ENCODE data around the gene ATP1A3.
"Not testable (repeated sequence)": the region's sequence is repeated elsewhere in the genome, so short reads cannot be mapped to it uniquely, and the experiment has no call there.

Gene ATP1A3

GRCh38 chr19:41944336-41944735 is 49.7 kb downstream of the ATP1A3 start:
- no peak for DNase-seq

- DNase-seq = no peak
These were observed 52.4 kb downstream of the ATP1A3 start for GRCh38 chr19:41941410-41942202.

- no peak for DNase-seq
These were observed 53.2 kb downstream of the ATP1A3 start for GRCh38 chr19:41940731-41941409.

- peak in 3 of 5 donors; percentile 29 to 46 (median 35) for DNase-seq
These were observed 53.9 kb downstream of the ATP1A3 start for GRCh38 chr19:41939861-41940730.

GRCh38 chr19:41939209-41939608 is 54.8 kb downstream of the ATP1A3 start:
- not testable (repeated sequence) for DNase-seq

- DNase-seq = no peak
These were observed 56.2 kb downstream of the ATP1A3 start for GRCh38 chr19:41937525-41938468.

- no peak for DNase-seq
These were observed 57.1 kb downstream of the ATP1A3 start for GRCh38 chr19:41936961-41937360.

GRCh38 chr19:41936416-41936850 is 57.6 kb downstream of the ATP1A3 start:
- DNase-seq = no peak

GRCh38 chr19:41935760-41936415 is 58.1 kb downstream of the ATP1A3 start:
- no peak for DNase-seq

GRCh38 chr19:41934849-41935374 is 59.1 kb downstream of the ATP1A3 start:
- DNase-seq = peak; percentile 52 to 70 (median 62)

GRCh38 chr19:41933693-41934426 is 60.2 kb downstream of the ATP1A3 start:
- no peak for DNase-seq

- DNase-seq = no peak
These were observed 61.2 kb downstream of the ATP1A3 start for GRCh38 chr19:41932720-41933332.

- no peak for DNase-seq
These were observed 61.7 kb downstream of the ATP1A3 start for GRCh38 chr19:41932259-41932719.

GRCh38 chr19:41930926-41931592 is 63.0 kb downstream of the ATP1A3 start:
- no peak for DNase-seq

- no peak for DNase-seq
These were observed 63.7 kb downstream of the ATP1A3 start for GRCh38 chr19:41930322-41930722.

GRCh38 chr19:41929536-41930071 is 64.4 kb downstream of the ATP1A3 start:
- no peak for DNase-seq

- DNase-seq = peak in 1 of 5 donors; percentile 65
These were observed 65.1 kb downstream of the ATP1A3 start for GRCh38 chr19:41928754-41929535.

GRCh38 chr19:41928221-41928683 is 65.8 kb downstream of the ATP1A3 start, which contains the start of gene ERFL:
Gene ERFL, minus strand, starts transcription at chr19:41928449. Its CDS starts 15,530 bp downstream, at chr19:41912919.
- DNase-seq = no peak

All from T-helper 1 cell (primary cell).